CD4-positive, alpha-beta T cell treated with Interleukin-10 for 1 hour (primary cell): ENCODE measurements around the gene SYDE2.
A peak's percentile ranks its signal among the peaks of the same experiment; 100 is the strongest.
"Not testable (repeated sequence)": the region's sequence is repeated elsewhere in the genome, so short reads cannot be mapped to it uniquely, and the experiment has no call there.

Source experiments
- DNase-seq: peaks from one replicate; pipeline ENCODE4 v3.0.0-alpha.2; 2020

Gene SYDE2

GRCh38 chr1:85208488-85208887 lies 7.7 kb upstream of the SYDE2 start:
- no peak for DNase-seq

DNA sequence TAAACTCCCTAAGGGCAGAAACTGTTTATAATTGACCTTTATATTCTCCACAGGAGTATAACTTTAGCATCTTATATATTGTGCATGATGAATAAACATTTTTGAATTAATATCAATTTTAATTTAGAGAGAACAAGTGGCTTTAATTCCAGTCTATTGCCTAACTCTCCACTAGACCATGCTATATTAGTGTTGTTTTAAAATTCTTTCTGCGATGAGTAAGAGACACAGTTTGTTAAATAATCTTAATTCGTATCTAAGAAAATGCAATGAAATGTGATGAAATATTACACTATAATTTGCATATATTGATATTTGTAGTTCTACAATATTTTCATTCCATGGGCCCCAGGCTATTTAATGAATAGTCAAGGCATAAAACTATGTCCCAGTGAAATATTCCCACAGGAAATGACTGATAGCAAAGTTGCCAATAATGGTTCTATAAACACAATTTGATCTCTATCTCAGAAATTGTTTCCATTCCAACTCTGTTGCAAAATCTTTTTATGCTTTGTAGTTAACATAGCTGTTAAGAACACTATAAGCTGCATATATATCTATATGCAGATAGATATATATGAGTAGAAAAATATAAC lies 2.9 kb upstream of the SYDE2 start:
- no peak for DNase-seq

GRCh38 chr1:85202864-85203255 lies 2.0 kb upstream of the SYDE2 start:
- DNase-seq = no peak

DNA sequence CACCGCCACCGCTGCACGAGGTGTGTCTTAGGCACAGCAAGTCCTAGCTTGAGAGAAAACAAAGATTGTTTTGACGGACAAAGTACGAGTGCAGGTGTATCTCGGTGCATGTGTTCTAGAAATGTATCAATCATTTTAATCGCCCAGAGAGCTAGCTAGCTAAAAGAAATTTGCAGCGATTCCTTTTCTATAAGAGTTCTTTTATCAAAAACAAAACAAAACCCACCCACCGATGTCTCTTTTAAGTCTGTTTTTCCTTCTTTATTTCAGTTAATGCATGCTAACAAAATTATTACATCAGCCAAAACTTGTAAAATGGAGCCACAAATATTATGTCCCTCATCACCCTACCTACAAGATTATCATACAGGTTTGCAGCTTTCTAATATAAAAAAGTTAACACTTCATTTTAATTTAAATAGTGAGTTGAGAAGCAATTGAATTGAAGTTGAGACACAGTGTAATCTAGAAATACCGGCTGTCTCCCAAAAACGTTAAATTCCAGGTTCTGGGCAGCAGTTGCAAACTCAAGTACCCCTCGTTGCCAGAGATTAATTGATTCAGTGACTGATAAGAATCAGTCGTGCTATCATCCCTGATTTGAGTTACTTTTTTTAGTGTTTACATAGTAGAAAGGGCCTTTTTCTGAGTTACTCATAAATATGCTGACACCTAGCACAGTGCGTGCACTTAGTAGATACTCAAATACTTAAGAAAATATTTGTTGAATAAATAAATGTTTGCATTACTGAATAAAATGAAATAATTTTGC lies 1.5 kb upstream of the SYDE2 start:
- no peak for DNase-seq

DNA sequence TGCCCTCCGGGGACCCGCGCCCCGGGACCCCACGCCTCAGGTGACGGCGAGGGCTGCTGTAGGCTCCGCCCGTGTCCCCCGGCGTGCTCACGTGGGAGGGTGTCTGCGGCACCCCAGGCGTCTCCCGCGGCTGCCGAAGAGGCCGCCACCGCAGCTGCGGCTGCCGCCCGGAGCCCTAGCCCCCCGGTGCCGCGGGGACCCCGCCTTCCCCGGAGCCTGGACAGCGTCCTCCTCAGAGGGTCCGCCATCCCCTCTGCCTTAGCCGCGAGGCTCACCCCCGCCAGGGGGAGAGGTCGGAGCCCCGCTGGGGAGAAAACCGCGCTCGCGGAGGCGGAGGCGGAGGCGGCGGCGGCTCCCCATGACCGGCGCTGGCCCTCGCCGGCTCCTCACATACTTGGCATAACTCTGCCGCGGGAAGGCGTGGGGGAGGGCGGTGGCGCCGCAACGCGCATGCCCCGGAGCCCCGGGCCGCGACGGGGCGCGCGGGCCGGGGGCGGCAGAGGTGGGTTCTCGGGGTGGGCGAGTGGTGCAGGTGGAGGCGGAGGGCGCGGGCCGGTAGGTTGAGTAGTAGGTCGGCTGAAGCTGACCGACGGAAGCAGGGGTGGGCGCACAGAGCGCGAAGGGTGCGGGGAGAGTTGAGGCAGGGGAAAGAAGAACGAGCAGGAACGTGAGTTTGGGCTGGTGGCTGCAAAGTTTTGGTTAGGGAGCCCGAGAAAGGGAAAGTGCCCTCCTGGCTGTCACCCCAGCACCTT lies 700 bp upstream of the SYDE2 start:
- peak; percentile 74 for DNase-seq

DNA sequence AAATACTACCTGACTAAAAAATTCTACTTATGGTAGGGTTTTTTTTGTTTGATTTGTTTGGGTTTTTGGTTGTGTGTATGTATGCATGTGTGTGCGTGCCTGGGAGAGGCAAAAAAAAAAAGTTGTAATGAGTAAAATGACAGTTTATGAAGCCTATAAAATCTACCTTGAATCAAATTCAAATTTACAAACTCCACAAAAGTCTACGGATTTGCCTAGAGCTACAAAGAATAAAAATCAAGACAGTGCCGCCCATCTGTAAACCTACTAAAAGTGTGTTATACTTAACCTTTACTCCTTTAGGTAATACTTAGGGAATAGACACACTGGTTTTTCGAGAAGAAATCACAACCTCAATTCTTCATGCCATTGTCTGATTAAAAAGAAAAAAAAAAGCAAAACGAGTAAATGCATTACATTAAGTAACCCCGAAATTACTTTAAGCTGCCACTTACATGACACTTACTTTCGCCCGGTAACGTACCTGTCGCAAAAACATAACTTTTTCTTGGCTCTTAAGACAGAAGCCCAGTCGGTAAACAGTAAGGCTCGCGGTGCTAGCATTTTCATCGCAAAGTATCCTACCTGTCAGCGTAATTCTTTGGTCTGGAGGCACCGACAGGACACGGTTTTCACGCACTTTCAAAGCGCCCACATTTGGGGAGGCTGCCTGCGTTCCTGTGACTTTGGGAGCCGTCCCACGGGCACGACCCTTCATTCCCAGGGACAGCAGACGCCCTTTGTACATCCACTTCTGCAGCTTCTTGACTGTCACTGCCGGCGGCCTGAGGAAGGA lies 951 bp downstream of the SYDE2 start:
- DNase-seq = no peak

- DNase-seq = no peak
These were observed 2.0 kb downstream of the SYDE2 start for GRCh38 chr1:85198864-85199263.

- DNase-seq = no peak
These were observed 4.5 kb downstream of the SYDE2 start for GRCh38 chr1:85196358-85196757.

- DNase-seq = no peak
These were observed 5.1 kb downstream of the SYDE2 start for GRCh38 chr1:85195703-85196102.

DNA sequence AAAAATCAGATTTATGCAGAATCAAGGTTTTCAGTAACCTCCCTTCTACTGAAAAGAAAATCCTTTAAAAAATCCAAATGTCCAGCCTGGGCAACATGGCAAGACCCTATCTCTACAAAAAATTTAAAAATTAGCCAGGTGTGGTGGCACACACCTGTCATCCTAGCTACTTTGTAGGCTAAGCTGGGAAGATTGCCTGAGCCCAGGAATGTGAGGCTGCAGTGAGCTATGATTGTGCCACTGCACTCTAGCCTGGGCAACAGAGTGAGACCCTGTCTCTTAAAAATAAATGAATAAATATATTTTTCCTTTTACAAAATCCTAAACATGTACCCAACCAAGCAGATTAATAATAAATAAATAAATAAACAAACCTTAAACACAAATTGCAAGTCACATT lies 8.7 kb downstream of the SYDE2 start:
- DNase-seq = not testable (repeated sequence)

DNA sequence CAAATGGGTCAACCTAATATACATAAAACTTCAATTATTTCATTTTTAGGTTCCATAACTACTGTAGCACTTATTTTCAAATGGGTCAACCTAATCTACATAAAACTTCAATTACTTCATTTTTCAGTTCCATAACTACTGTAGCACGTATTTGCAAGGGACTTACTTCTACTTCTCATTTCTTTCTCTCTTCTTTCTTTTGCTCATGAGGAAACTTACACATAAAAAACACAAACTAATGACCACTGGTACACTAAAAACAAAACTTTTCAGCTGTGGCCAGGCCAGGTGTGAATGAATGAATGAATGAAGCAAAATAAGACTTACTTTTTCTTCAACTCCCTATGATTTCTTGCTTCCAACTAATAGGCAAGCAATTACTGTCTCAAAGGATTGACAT lies 11.7 kb downstream of the SYDE2 start:
- DNase-seq = no peak

GRCh38 chr1:85188530-85188929 lies 12.3 kb downstream of the SYDE2 start:
- no peak for DNase-seq

GRCh38 chr1:85187021-85187420 lies 13.8 kb downstream of the SYDE2 start:
- DNase-seq = not testable (repeated sequence)

GRCh38 chr1:85184245-85184644 lies 16.6 kb downstream of the SYDE2 start:
- no peak for DNase-seq

DNA sequence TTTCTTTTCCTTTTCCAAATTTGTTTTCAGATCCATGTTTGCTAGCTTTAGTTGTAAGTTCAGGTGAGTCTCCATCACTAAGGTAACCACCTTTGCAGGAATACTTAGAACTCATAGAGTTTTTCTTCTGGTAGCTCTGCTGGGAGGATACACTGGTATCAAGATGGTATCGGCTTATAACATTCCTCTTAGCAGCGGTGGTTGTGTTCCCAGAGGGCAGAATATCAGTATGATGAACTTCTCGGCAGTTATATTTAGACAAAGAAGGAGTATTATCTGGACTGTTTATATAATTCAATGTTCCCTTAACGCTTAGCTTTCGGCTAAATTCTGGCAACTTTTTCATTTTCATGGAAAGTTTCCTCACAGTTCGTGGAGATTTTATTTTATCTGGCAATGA lies 18.1 kb downstream of the SYDE2 start:
- no peak for DNase-seq

DNA sequence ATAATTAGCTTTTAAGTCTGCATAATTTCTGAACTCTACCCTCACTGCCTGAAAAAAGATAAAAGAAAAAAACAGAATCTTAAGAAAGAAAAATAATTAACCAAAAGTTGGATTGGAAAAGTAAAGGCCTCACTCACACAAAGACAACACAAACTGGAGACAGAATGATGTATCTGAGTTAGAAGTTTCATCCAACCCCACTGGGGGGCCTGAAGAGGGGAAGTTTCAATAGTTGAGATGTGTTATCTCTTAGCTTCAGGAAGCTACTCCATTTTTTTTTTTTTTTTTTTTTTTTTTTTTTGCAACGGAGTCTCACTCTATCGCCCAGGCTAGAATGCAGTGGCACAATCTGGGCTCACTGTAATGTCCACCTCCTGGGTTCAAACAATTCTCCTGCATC lies 19.9 kb downstream of the SYDE2 start:
- no peak for DNase-seq

DNA sequence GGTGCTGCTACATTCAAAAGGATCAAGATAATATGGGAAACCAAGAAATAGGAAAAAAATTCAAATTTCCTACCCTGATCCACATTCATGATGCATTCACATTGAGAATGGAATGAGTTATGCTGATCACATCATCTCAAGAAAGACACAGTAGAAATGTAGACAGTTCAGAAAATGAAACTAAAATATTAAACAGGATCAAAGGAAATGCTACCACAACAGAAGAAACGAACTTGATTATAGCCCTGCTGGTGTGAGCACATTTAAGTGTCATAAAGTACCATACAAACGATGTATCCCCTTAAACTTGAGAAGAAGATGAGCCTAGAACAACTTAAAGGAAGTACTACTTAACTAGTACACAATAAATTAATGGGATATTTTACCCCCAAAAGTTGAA lies 21.3 kb downstream of the SYDE2 start:
- peak; percentile 49 for DNase-seq

DNA sequence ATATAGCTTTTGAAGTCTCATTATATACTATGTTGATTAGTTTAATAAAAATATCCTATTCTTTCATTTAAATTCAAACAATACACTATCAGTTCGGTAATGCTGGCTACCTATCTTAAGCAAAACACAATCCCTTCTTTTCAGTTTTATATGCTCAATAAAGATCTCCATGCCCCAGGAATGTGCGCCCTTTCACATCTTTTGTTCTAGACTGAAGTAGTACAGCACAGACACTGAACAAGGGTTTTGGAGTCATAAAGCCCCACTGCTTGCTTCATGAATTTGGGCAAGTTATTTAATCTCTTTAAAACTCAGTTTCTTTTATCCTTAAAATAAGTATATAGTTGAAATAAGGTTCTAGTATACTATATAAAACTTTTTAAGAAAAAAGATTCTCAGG lies 22.4 kb downstream of the SYDE2 start:
- no peak for DNase-seq

GRCh38 chr1:85174503-85174902 lies 26.3 kb downstream of the SYDE2 start:
- no peak for DNase-seq

DNA sequence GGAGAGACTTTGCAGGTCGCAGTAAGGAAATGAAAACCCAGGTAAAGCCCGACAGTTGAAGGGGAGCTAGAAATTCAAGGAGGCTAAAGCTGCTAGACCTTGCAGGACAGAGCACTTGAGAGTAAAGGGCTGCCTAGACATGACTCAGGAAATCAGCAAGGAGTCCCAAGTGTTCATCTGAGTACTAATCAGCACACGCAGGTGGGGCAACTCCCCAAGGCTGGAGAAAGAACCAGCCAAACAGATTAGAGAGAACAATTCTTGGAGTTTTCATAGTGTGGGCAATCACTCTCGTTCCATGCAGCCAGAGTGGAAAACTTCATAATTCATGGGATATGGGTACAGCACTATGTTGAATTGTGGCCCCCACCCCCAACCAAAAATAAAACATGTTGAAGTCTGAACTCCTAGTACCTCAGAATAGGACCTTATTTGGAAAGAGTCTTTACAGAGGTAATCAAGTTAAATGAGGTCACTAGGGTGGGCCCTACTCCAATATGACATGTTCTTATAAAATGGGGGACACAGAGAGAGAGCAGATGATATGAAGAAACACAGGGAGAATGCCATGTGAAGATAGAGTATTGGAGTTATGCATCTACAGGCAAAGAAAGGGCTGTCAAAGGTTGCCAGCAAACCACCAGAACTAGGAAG lies 28.0 kb downstream of the SYDE2 start:
- DNase-seq = no peak

DNA sequence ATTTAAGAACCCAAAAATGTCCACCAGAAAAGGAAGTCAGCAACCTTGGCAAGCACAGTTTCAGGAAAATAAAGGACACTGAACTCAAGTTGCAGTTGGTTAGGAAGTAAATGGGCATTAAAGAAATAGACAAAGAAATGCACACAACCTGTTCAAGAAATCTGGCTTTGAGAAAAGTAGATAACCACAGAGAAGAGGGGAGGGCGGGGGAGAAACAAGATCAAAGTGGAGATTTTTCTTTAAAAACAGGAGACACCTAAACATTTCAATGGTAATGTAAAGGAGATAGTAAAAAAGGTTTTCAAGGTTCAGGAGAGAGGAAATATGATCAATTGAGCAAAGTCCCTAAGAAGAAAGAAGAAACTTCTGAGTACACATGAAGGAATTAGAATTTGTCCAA lies 29.1 kb downstream of the SYDE2 start:
- DNase-seq = no peak

GRCh38 chr1:85168884-85169283 lies 31.9 kb downstream of the SYDE2 start:
- DNase-seq = no peak

- no peak for DNase-seq
These were observed 34.5 kb downstream of the SYDE2 start for GRCh38 chr1:85166351-85166750.
